HG02798 (cell line): ENCODE measurements around the gene ATP11C.
"Not testable (repeated sequence)": the region's sequence is repeated elsewhere in the genome, so short reads cannot be mapped to it uniquely, and the experiment has no call there.

Experiments used
- ATAC-seq: cut with Tn5 transposase; IDR thresholded peaks from one replicate; pipeline ENCODE4 v1.9.1; 2021; ENCODE audit warnings: mild to moderate bottlenecking; ENCODE audit not compliant: unreplicated experiment, poor library complexity

Gene ATP11C

DNA sequence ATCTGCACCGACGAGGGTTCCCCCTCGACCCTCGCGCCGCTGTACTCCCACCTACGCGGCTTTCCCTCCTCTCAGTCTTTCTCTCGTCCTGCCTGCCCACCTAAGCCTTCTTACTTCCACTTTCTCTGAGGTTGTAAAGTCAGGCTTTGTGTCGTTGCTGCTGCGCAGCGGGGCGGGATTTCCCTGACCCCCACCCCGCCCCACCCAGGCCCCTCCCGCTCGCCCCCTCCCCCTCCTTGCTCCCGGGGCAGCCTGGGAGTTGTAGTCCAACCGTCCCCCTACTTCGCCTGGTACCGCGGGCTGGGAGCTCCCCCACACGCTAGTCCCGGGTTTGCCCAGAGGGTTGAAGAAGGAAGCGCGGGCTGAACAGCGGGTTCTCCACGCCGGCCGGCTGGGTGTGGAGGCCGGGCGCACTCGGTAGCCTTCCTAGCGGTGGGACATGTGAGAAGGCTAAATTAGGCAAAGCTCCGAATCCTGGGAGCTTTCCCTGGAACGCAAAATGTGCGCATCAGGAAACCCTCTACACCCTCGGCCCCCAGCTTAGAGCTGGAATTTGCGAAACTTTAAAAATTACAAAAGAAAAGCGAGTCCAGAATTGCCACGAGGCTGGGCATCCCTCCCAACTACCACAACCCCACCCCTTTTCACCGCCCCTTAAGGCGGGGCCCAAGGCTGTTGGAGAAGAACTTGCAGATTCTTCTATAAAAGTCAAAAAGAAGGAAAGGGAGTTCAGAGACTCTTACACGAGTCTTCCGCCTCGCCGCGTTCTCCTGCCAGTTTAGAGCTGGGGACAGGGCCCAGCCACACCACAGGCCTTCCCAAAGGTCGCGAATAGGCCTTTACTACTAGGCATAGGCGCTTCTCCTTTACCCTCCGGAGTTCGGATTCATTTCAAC, at the start of gene ATP11C:
TSS of gene ATP11C (minus strand) at position 153 of the 896 bp plus-strand sequence. CDS start 1,011 bp downstream, outside the sequence.
- peak; percentile 80 for ATAC-seq

DNA sequence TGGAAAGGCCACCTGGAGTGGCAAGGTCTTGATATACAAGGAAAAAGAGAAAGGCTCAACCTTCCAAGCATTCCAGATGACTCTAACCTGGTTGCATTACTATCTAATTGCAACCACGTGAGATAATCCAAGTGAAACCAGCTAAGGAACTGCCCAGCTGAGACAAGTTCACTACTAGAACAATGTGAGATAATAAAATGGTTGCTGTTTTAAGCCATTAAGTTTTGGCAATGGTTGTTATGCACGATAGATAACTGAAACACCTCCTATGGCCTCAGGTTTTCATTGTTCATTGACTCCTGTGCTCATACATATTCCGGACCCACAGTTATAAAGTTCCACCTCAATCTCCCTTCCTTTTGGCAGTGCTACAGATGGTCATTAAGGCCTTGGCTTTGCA, 41.6 kb upstream of the ATP11C start:
- no peak for ATAC-seq

DNA sequence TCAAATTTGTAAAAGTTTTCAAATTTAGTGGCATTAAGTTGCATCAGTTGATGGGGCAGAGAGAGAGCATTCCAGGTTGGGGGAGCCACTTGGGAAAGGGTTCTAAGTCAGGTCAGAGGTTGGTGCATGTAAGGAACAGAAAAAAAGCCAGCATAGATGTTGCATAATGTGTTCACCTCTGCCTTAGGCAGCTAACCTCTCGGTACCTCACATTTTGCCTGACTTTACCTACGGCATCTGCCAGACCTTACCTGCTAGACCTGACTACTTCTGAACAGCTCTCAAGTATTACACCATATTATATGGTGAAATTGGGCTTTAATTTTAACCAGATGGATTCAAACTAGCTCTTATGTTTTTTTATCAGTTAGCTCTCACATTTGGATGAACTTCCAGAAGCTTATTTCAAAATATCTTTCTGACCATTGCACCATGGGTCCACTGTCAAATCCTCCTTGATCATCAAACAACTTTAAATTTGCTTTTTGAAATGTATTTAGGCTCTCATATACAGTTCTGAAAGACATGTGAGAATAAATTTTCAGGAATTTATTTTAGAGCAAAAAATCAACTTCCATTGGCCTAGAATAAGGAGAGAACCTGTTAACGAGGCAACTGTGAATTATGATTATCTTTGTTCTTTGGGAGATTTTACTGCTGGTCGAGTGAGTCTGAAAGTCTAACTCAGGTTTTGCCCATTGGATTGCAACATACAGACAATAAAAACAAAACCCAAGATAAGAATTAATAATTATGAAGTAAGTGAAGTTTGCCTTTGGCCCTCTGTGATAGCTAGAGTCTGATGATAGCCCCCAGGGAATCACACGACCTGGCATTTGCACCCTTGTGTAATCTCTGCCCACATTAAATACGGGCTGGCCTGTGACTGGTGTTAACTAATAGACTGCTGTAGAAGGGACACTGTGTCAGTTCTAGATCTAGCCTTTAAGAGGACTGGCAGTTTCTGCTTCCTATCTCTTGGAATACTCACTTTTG, 40.1 kb upstream of the ATP11C start:
- ATAC-seq = no peak

DNA sequence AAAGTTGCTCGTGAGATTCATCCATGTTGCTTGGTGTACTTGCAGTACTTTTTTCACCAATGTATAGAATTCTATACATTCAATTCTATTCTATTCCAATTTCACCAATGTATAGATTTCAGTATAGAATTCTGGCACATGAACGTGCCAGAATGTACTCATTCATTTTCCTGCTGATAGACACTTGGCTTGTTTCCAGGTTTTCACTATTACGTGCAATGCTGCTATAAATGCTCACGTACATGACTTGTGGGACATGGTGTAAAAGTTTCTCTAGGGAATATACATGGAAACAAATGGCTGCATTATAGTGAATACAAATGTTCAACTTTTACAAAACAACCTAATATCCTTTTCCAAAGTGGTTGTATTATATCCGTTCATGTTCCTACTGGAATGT, 39.3 kb upstream of the ATP11C start:
- no peak for ATAC-seq

DNA sequence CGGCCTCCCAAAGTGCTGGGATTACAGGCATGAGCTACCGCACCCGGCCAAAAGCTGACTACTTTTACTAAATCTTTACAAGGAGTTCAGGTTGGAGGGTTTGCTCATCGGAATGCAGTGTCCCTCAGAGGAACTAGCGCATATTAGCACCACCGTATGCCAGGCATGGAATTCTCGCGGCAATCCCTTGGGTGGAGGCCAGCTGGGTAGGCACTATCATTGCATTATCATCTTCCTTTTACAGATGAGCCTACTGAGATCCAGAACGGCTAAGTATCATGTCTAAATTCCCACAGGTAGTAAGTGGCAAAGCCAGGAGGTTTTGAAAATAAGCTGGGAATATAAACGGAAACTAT, 38.5 kb upstream of the ATP11C start:
- ATAC-seq = no peak

DNA sequence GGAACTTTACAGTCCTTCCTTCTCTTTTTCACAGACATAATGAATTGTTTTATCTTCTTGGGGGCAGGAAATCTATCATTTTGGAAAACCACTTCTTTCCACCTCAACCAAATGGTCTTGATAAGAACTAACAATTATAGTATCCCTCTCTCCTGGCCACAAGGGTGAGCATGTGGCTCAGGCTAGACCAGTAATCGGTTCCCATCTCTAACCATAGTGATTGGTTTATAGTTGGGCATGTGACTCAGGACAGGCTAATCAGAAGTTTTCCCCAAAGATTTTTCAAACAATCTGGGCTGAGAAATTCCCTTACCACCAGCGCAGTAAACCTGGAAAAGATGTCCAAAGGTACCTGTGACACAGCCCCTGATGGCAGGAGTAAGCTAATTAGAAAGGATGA, 36.4 kb upstream of the ATP11C start:
- ATAC-seq = no peak

DNA sequence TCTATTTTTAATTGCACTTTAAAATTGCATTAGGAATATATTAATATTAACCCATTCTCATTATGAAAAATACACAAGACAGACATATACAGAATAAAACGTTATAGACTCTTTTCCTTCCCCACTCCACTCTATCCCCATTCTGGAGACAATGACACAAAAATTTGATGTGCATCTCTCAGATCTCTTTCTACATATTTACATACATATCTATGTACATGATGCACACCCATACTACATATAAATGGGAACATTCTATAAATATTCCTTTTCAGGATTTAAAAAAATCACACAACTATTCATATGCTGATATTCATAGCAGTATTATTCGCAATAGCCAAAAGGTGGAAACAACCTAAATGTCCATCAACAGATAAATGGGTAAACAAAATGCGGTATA, 34.9 kb upstream of the ATP11C start:
- ATAC-seq = no peak

DNA sequence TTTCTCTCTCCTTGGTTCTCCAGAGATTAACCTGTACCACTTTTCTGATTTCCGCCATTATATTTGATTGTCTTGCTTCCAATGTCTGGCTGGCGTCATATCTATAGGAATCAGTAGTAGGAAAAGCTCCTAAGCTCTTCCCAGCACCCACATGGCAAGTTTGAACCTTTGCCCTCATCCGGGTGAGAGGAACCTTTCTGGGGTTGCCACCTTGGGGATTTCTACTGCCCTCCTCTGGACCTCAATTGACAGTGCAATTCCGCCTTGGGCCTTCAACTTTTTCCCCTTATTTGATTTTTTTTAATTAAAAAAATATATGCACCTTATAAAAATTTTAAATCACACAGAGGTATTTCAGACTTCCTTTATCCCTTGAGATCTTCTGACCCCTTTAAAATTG, 34.4 kb upstream of the ATP11C start:
- ATAC-seq = no peak

DNA sequence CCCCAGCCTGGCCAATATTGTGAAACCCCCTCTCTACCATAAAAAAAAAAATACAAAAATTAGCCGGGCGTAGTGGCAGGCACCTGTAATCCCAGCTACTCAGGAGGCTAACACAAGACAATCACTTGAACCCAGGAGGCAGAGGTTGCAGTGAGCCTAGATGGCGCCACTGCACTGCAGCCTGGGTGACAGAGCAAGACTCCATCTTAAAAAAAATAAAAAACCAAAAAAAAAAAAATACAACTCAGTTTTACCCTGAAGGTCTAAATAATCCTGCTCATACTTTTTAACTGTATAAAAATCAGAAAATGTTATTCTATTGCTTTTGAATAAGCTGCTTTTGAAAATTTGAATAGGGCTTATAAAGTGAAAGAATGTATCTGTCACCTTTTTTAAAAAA, 33.3 kb upstream of the ATP11C start:
- not testable (repeated sequence) for ATAC-seq

DNA sequence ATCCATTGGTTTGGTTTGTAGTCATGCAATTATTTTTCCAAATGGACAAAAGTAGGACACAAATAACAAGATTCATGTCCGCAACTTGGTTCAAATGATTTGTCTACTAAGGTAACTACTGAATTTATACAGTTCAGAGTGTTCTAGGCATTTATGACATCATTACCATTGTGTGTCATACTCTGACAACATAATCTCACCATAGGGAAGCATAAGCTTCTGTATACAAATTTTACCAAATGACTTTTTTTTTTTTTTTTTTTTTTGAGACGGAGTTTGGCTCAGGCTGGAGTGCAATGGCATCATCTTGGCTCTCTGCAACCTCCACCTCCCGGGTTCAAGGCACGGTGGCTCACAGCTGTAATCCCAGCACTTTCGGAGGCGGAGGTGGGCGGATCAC, 32.6 kb upstream of the ATP11C start, which contains the start of gene CXorf66:
TSS of gene CXorf66 (minus strand) at position 101 of the 400 bp plus-strand sequence. CDS start at position 76, 25 bp downstream.
- no peak for ATAC-seq

DNA sequence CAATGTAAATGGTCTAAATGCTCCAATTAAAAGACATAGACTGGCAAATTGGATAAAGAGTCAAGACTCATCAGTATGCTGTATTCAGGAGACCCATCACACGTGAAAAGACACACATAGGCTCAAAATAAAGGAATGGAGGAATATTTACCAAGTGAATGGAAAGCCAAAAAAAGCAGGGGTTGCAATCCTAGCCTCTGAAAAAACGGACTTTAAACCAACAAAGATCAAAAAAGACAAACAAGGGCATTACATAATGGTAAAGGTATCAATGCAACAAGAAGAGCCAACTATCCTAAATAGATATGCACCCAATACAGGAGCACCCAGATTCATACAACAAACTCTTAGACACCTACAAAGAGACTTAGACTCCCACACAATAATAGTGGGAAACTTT, 28.2 kb upstream of the ATP11C start:
- not testable (repeated sequence) for ATAC-seq

DNA sequence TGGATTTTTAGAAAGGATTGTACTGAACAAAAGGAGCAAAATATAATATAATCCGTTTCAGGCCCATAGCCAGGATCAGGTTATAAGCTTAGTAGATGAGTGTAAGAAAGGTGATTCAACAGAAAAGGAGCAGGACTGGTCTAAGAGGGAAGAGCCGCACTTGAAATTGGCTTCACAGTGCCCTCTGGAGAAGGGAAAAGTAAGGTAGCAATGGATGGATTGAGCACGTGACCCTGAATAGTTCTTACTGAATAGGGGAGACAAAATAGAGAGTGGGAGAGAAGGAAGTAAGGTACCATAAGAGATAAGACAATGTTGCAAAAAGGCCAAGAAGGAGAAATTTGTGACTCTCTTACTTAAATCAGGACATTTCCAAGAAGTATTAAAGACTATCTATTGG, 16.9 kb upstream of the ATP11C start:
- no peak for ATAC-seq

DNA sequence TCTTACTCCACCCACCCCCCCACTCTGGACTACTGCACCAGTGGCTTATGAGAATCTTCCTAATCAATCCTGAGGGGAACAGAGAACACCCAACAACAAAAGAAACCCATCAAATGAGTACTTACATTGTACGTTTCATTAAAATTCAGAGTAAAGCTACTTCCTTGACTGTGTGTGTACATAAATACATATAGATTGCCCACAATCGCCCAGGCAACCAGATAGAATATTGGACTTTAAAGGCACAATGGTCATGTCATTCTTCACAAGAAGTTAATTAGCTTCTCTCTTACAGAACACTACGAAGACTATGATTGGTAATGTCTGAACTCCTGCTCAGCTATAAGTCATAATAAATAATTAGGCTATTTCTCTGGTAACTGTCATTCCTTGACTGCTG, 12.2 kb upstream of the ATP11C start:
- no peak for ATAC-seq

DNA sequence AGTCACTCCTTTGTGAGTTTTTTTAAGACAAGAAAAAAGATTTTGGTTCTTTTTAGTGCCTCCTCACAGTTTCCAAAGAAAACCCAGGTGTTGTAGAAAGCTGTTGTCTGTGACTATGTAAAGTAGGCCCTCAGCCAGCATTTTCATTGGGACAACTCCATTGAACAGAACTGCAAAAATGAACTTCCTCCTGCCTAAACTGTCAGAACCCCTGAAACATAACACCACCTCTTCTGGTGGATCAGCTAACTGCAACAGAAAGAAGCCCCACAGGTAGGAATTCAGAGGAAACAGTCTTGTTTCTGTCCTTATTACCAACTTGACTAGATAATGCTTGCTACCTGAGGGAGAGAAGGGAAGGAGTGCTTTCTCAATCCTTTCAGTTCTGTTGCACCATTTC, 3.4 kb upstream of the ATP11C start:
- ATAC-seq = no peak

DNA sequence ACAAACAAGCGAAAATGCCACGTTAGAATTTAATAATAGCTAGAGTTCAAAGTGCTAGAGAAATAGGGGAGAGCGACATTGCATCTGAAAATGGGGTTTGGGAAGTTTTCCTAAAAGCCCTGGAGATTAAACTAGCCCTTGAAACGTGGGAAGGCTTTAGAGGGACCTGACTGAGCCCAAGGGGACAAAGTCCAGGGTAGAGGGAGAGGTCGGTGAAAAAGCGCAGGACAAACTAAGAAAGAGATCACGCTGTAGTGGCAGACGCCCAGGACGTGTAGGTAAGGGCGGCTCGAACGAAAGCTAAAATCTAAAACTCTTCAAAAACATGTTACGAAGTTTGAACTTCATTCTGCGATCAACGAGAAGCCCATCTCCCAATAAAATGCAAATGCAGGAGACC, 1.1 kb upstream of the ATP11C start:
- no peak for ATAC-seq

DNA sequence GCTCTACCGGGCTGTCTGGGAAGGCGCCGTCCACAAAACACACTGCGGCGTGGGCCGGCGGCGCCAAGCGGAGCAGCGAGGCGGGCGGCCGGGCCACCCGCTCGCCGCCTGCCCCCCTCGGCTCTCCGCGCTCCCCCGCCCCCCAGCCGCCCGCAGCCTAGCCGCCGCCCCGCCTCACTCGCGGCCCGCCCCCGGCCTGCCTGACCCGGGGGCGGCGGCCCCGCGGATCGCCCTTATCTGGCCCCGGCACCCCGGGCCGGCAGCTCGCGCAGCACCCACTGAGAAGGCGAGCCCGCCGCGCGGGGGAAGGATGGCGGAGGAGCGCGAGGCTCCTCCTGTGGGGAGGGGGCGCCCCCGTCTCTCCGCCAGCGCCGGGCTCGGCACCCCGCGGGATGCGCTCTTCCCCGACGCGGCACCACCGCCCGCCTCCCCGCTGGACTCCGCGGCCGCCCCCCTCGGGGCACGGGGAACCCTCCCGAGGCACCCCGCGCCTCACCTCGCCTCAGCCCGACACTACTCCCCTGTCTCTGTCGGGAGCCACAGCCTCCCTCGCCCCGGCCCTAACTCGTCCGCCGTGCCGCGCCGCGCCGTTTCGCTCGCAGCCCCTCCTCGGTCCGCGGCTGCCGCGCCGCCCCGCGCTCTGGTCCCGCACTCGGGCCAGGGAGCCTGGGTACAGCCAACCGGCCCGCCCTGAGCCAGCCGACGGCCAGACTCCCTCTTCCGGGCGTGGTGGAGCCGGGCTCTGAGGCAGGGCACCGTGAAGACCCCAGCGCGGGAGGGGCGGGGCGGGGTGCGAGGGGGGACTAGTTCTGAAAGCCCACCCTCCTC, 566 bp downstream of the ATP11C start:
- ATAC-seq = peak; percentile 48

DNA sequence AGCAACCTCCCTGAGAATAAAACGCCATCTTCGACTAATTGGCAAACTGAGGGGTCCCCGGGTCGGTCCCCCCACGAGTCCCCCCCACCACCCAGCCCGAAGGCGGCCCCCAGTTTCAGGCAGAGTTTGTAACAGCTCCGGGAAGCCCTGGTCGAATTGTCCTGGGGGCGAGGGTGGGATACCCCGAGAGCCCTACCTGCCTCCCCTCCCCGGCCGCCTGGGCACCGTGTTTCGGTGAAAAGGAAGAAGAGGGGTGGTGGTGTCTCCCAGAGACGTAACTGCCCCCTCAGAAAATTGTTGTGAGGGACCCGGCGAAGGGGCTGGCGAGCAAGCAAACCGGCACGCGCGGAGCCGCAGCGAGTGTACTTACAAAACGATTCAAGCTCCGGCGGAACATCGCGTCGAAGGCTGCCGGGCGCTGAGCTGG, 1.2 kb downstream of the ATP11C start:
- ATAC-seq = no peak

DNA sequence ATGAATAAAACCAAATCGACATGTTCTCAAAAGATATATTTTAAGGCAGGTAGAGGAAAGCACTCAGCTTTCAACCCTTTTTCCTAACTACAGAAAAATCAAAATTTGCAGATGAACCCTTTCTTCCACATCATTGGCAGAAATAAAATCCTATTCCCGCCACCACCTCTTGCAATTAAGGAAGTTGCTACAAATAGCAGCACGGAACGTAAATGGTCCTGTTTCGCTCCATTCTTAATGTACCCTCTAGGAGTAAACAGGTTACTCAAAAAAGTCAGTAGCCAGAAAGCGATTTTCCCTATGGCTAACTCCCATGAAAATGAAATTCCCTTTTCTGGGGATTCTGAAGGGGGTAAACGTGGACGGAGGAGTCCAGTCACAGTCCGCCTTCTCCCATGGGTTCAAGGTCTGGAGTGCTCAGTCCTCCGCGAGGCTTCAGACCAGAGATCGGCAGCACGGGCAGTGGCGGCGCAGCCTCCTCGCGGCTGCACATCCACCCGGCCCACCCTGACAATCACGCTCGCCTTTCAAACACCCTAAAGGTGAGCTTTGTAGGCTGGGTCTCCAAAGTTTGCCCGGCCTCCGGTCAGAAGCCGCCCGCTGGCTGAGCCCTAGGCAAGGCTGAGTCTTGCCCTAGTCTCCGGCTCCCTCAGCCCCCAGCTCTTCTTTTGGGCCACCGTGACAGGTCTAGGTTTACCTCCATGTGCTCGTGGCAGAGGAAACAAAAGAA, 1.8 kb downstream of the ATP11C start:
- ATAC-seq = no peak

DNA sequence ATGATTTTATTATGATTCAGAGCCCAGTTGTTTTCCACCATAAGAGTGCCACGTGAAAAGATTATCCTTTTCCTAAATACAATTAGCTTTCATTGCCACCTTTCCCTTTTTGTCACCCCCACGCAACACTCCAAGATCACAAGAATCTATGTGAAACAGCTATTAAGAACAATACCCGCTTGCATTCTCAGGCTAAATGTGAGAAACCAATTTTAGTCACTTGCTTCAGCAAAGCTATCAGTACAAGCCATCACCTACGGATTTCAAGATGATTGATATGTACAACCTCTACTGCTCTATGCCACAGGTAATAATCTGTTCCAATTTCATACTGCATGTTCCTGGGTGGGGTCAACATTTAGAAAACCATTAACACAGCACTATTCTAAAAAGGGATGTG, 2.5 kb downstream of the ATP11C start:
- ATAC-seq = no peak
